Lower lobe of right lung (tissue), 2 donors: ENCODE results near the gene KIAA1217. TPM values are rescaled to one million over a fixed set of nuclear protein-coding genes. Genes with fewer than 3 reads are reported as not detected.

ENCODE experiments used
- ATAC-seq, 2 donors: fragments of 200-7000 bp; cut with Tn5 transposase; one replicate each; pipeline ENCODE4 v1.9.1; 2020 to 2022; ENCODE audit warnings: mild to moderate bottlenecking in 2 of 2, moderate library complexity in 2 of 2
- DNase-seq: peaks from one replicate; pipeline ENCODE4 v3.0.0-alpha.2; 2020
- H3K27ac ChIP-seq: fragments of 200-600 bp; one replicate; pipeline ENCODE4 v1.8.0; 2022
- H3K27me3 ChIP-seq: fragments of 200-600 bp; one replicate; pipeline ENCODE4 v1.8.0; 2022; ENCODE audit warnings: low read depth
- H3K36me3 ChIP-seq: fragments of 200-600 bp; one replicate; pipeline ENCODE4 v1.8.0; 2022; ENCODE audit warnings: mild to moderate bottlenecking
- H3K4me1 ChIP-seq: fragments of 200-600 bp; one replicate; pipeline ENCODE4 v1.8.0; 2022
- H3K4me3 ChIP-seq: fragments of 200-600 bp; one replicate; pipeline ENCODE4 v1.8.0; 2022; ENCODE audit warnings: mild to moderate bottlenecking
- H3K9me3 ChIP-seq: fragments of 200-600 bp; one replicate; pipeline ENCODE4 v1.8.0; 2022
- intact Hi-C: fragments of 100-400 bp; cut with DNase I; formaldehyde crosslinking; loops from one replicate; pipeline ENCODE4 v1.11.0; 2022
- total RNA-seq: library from RNA; stranded (reverse); fragmentation: NEBNext Ultra II Directional; extraction: Animal tissue kit (Norgen Biotek cat#: 25700); gene quantifications from one replicate; pipeline ENCODE4 v1.2.1, GENCODE V29; 2021
- TF ChIP-seq, protein P1 (sequence below): fragments of 200-600 bp; IDR thresholded peaks from one replicate; pipeline ENCODE4 v1.8.0; 2022; ENCODE audit warnings: antibody characterized with exemption, mild to moderate bottlenecking
- donor health status: DM: no; HTN: yes; CAD: no; lungs with severe emphysema.

The KIAA1217 gene
- total RNA-seq, 1 donor from 2014 or later = 37.2 TPM

GRCh38 chr10:24434961-24435360, 226.0 kb downstream of the KIAA1217 start:
- H3K27ac ChIP-seq = no peak overlapping the region
- intact Hi-C loops = no loop called here
- H3K9me3 ChIP-seq = no peaks in the 10 kb centered on the region
- H3K4me3 ChIP-seq = no peak overlapping the region
- peaks cover 3% of the 10 kb centered on the region for H3K4me1 ChIP-seq
- H3K36me3 ChIP-seq = peaks cover 7% of the 10 kb centered on the region
- H3K27me3 ChIP-seq = no peaks in the 10 kb centered on the region
- TF ChIP-seq, protein P1, sequence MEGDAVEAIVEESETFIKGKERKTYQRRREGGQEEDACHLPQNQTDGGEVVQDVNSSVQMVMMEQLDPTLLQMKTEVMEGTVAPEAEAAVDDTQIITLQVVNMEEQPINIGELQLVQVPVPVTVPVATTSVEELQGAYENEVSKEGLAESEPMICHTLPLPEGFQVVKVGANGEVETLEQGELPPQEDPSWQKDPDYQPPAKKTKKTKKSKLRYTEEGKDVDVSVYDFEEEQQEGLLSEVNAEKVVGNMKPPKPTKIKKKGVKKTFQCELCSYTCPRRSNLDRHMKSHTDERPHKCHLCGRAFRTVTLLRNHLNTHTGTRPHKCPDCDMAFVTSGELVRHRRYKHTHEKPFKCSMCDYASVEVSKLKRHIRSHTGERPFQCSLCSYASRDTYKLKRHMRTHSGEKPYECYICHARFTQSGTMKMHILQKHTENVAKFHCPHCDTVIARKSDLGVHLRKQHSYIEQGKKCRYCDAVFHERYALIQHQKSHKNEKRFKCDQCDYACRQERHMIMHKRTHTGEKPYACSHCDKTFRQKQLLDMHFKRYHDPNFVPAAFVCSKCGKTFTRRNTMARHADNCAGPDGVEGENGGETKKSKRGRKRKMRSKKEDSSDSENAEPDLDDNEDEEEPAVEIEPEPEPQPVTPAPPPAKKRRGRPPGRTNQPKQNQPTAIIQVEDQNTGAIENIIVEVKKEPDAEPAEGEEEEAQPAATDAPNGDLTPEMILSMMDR = no peak
- no peak for ATAC-seq
- DNase-seq = no peak

- TF ChIP-seq, protein P1 = no peak
- H3K36me3 ChIP-seq = peaks cover 7% of the 10 kb centered on the region
- intact Hi-C loops = no loop called here
- ATAC-seq (no peak), DNase-seq (no peak)
- H3K9me3 ChIP-seq = no peaks in the 10 kb centered on the region
- no peaks in the 10 kb centered on the region for H3K27me3 ChIP-seq
- no peak overlapping the region for H3K27ac ChIP-seq
- H3K4me3 ChIP-seq = no peak overlapping the region
- H3K4me1 ChIP-seq = peaks cover 3% of the 10 kb centered on the region
Measured at GRCh38 chr10:24435374-24435773, 226.4 kb downstream of the KIAA1217 start.

- peaks cover 7% of the 10 kb centered on the region for H3K36me3 ChIP-seq
- ATAC-seq (no peak), DNase-seq (no peak)
- no peak overlapping the region for H3K4me3 ChIP-seq
- TF ChIP-seq, protein P1 = no peak
- intact Hi-C loops = no loop called here
- no peaks in the 10 kb centered on the region for H3K9me3 ChIP-seq
- H3K27me3 ChIP-seq = no peaks in the 10 kb centered on the region
- peaks cover 3% of the 10 kb centered on the region for H3K4me1 ChIP-seq
- no peak overlapping the region for H3K27ac ChIP-seq
Measured at GRCh38 chr10:24437302-24437701, 228.4 kb downstream of the KIAA1217 start.

DNA sequence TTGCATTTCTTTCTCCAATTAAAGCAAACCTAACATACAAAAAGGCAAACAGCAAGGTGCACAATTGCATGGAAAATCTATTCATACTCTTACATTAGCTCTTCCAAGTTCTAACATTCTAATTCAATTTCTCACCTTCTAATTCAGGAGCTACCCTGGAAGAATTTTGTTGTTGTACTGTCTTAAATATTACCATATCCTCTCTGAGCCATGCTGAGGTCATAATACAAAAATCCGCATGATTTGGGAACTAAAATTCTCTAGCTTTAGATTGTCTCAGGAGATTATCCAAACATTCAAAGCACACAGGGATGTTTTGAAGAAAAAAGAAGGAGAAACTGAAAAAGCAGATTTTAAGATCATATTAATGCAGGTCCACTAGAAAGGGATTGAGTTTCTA, 229.9 kb downstream of the KIAA1217 start:
- Histone ChIP-seq H3K4me3 (no peak overlapping the region), H3K27ac (no peak overlapping the region), H3K36me3 (no peaks in the 10 kb centered on the region), H3K9me3 (no peaks in the 10 kb centered on the region), H3K27me3 (no peaks in the 10 kb centered on the region), H3K4me1 (no peaks in the 10 kb centered on the region)
- TF ChIP-seq, protein P1 = no peak
- DNase-seq (no peak), ATAC-seq (no peak)
- intact Hi-C loops = no loop called here

GRCh38 chr10:24439935-24440334, 231.0 kb downstream of the KIAA1217 start:
- Histone ChIP-seq H3K4me1 (no peaks in the 10 kb centered on the region), H3K36me3 (no peaks in the 10 kb centered on the region), H3K27me3 (no peaks in the 10 kb centered on the region), H3K27ac (no peak overlapping the region), H3K9me3 (no peaks in the 10 kb centered on the region), H3K4me3 (no peak overlapping the region)
- DNase-seq (no peak), ATAC-seq (no peak)
- TF ChIP-seq, protein P1 = no peak
- intact Hi-C loops = no loop called here
